HPDE6-E6E7 (cell line): ENCODE measurements around the gene CBFA2T3.

Experiments
- DNase-seq: peaks from one replicate; pipeline ENCODE4 v3.0.0; 2011; ENCODE audit warnings: missing footprints; ENCODE audit errors: extremely low spot score

Gene CBFA2T3

DNA sequence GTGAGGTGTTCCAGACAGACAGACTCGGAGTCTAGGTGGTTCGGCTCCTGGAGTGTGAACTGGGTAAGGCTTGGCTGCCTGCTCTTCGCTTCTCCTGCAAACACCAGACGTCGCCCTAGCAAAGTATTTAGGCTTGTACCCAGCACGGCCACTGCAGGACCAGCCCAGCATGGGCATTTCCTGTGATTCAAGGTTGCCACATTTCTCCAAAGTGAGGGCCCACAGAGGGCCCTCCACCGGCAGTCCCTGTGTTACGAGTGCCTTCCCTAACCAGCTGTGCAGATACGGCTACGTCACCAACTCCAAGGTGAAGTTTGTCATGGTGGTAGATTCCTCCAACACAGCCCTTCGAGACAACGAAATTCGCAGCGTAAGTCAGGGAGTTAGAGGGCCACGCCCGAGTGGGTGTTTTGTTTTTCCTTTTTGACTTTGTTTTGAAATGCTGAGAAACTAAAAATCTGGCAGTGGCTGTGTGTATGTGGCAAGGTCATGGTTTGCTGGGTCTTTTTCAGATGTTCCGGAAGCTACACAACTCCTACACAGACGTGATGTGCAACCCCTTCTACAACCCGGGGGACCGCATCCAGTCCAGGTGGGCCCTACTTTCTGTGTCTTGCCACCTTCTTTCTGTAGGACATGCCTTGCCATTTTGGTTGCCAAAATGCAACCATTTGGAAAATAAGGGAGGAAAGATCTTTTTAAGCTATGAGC is 117.5 kb downstream of the CBFA2T3 start:
- DNase-seq, result no peak

DNA sequence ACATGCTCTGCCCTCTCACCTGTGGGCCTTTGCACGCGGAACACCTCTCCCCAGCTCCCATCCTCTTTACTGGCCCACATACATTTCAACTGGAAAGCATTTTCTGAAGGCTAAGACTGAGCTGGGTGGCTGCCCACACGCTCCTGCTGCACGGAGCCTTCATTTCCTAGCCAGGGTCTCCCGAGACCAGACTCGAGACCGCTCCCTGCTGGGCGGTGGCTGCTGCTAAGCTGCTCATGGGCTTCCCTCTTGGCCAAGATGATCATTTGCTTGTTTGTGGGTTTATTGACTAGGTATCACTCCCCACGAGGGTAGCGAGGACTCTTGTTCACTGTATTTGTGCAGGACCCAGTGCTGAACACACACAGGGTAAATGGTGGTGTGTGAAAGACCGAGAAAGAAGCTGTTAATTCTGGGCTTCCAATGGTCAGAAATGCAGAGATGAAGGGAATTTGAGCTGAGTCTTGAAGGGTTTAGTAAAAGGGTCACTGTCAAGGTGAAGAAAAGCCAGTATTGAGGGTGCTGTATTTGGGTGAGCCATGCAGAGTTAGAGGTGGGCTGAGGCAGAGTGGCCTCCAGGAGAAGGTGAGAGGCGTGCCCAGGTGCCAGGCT is 119.2 kb downstream of the CBFA2T3 start:
- peak; percentile 88 for DNase-seq

DNA sequence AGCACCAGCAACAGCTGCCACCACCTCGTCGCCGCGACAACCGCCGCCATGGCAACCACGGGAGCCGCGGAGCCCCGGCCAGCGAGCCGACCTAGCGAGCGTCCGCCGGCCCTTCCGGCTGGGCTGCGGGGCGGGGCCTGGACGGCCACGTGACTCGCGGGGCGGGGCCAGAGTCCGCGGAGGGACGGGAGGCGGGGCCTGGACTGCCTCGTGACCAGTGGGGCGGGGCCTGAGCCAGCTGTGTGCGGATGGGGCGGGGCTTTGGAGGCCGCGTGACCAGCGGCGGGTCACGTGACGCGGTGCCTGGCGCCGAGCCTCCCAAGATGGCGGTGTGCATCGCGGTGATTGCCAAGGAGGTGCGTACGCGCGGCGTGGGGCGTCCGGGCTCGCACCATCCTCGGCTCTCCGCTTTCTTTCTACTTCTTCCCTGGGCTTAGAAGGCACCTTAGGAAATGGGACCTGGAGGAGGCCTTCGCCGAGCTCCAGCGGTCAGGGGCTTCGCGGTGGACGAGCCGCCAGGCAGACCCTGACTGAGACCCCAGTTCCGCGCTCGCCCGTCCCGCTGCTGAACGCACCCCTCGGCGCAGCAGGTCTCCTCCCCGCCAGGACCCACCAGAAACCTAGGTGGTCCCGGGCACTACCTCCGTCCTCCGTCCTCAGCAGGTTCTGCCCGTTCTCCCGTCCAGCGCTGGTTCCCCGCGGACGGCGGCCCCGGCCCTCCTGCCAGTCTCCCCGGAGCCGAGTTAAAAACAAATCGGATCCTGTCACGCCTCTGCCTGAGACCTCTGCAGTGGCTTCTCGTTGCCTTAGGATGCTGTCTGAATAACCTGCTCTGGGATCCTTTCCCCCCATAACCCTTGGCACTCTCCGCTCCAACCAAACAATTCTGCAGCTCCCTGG is 119.9 kb downstream of the CBFA2T3 start, which contains the start of the genes GALNS and TRAPPC2L:
TSS of gene GALNS (minus strand) at position 120 of the 900 bp plus-strand sequence. CDS start at position 50, 70 bp downstream.
TSS of gene TRAPPC2L (plus strand) at position 300 of the 900 bp plus-strand sequence. CDS start at position 324, 24 bp downstream.
- DNase-seq, result peak; percentile 98

DNA sequence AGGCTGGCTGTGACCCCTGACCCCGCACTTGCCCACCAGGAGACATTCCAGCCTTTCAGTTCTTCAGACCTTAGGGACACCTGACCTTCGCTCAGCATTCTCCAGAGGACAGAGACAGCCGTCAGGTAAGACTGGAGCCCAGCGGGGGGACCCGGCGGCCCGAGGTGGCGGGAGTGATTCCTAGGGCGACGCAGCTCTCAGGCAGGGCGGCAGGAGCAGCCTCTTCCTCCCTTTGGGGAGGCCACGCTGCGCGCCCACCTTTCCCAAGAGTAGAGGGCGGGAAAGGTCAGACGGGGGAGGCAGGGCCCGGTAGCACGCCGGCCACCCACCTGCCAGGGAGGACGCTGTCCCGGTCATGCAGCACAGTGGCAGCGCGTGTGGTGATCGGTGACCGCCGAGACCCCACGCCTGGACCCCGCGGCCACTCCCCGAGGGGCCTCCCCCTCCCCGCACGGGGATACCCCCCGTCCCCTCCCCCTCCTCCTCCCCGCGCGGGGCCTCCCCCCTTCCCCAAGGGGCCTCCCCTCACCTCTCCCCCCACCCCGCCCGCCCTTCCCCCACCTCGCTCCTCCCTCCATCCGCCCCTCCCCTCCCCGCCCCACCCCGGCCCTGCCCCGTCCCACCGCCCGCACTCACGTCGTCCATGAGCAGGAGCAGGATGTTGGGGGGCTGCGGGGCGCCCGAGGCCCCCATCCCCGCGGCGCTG is 120.7 kb downstream of the CBFA2T3 start:
- DNase-seq, result no peak

DNA sequence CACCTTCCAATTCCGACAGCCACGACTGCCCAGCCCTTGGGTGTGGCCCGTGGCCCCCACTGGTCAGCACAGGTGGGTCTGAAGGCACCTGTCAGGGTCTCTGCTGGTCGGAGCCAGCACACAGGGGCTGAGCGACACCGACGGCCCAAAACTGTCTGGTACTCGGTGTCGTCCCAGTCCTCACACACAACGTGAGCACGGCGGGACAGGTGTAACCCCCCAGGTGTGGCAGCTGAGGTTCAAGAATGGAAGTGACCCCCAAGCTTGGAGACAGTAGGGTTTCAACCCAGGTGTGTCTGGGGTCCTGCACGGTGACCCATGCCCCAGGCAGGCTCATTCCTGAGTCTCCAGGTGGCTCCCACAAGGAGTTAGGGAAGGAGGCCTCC is 121.3 kb downstream of the CBFA2T3 start:
- DNase-seq, result no peak

DNA sequence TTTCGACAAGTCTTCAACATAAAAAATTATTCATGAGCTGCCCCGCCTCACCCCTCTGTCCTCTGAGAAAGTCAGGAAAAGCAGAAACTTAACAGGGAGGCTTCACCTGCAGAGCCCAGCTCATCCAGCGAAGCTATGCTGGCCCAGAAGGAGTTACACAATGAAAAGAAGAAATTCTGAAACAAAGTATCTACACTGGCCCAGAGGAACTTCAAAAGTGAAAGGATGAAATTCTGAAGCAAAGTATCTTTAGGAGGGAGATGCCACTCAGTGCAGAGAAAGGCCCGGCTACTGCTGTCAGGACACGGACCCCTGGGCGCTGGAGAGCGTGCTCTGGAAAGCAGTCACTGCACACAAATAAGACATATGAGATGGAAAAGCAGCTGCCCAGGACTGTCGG is 121.8 kb downstream of the CBFA2T3 start:
- DNase-seq, result no peak

DNA sequence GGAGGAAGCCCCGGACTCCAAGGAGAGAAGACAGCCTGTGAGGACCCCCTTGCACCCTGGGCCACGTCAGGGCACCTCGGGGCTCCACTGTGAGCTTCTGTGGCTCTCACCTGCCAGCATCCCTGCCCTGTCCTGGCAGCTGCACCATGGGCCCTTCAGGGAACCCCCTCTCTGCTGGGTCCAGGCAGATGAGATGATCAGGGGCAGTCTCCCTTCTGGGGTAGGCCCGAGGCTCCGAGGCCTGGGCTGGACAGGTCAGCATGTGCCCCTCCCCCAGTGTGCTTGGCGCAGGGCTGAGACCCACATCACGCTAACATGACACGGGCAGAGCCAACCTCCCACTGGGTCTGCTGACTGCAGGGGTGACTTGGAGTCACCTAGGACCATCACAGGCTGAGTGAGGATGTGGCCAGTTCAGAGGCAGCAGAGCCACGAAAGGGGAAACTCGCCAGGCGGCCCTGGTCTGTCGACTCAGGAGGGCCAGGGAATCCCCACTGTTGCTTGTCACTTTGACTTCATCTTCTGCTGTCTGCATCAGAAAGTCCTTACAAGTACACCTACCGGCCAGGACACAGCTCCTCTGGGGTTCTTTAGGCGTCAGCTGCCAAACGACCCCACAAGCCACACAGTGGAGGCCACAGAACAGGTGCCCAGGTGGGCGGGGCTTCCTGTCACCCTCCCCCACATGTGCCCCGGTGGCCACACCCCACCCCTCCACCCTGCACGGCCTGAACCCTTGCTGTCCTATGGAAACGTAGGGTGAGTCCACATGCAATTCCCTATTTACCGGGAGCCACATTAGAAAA is 122.5 kb downstream of the CBFA2T3 start:
- DNase-seq, result no peak

DNA sequence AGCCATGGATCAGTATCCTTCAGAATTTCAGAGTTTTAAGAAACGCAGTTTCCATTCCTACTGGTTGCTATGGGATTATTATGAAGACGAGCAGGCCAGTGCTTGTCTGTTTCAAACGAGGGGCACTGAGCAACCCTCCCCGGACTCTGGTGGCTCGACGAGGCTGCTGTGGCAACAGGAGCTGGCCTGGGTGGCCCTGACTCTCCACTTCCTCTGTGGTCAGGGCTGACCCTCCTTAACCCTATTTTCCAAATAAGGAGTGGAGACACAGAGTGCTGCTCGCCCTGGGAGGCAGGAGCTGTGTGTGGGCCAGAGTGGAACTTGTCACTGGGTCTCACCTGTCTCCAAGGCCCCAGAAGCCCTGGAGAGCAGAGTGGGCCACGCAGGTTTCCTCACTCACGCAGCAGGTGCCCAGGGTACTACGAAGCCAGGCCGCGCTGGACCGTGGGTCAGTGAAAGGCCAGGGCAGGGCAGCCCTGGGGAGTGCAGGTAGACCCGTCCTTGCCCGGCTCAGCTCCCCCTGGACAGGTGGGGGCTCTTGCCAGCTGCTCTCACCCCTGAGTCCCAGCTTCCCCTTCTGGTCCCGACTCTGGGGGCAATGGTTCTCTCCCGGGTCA is 123.6 kb downstream of the CBFA2T3 start:
- DNase-seq, result no peak

DNA sequence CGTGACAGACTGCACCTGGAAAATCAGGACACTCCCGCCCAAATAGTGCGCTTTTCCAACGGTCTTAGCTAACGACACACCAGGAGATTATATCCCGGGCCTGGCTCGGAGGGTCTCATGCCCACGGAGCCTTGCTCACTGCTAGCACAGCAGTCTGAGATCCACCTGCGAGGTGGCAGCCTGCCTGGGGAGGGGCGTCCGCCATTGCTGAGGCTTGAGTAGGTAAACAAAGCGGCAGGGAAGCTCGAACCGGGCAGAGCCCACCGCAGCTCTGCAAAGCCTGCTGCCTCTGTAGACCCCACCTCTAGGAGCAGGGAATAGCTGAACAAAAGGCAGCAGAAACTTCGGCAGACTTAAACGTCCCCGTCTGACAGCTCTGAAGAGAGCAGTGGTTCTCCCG is 125.4 kb downstream of the CBFA2T3 start:
- DNase-seq, result no peak

DNA sequence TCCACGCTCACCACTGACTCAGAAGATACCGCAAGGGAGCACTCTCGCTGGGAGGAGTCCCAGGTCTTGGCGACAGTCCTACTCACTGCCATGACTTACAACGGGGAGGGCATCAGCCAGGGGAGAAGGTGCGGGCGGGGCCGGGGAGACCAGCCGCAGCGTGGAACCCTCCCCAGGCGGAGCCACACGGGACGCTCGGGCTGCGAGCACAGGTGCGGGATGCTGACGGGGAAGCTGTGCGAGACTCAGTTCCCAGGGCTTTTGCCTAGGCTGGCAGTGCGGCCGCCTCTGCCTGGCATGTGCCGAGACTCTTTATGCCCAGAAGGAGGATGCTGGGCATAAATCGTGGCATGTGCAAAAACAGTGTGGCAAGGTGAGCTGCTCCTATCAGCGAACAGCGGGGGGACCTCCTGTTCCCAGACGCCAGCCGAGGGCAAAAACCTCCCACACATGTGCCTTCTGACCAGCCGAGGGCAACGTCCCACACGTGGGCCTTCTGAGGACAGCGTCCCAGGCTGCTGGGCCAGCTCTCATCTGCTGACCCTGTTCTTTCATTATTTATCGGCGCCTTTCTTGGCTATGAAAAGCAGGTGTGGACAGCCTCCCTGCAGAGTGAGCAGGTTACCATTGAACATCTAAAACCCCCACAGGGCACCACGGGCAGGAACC is 126.3 kb downstream of the CBFA2T3 start:
- DNase-seq, result no peak

DNA sequence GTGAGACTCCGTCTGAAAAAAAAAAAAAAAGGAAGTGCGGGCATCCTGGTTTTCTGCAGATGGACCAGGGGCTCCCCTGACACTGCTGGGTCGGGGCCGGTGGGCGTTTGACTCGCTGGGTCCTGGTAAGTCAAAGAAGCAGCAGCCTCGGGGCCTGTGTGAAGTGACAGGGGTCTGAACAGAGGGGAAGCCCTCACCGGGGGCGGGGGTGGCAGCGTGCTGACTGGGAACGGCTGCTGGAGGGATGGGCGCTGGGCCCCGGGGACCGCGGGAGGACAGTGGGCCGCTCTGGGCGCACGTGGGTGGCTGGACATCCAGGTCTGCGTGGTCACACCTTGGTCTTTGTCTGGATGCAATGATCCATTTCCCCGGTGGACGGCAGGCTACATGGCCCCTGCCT is 128.4 kb downstream of the CBFA2T3 start:
- DNase-seq, result no peak

DNA sequence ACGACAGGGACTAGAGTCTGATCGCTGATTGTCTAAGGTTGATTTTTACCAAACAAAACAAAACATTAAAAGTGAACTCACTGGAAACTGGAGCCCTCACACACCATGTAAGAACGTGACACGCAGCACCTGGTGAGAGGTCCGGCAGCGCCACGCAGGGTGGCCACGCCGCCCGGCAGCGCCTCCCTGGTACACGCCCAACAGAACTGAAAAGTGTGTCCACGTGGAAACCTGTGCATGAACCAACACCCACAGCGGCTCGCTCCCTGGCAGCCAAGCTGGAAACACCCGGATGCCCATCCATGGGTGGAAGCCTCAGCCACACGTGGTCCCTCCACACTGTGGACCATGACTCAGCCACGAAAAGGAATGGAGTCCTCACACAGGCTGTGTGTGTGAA is 129.4 kb downstream of the CBFA2T3 start:
- no peak for DNase-seq

DNA sequence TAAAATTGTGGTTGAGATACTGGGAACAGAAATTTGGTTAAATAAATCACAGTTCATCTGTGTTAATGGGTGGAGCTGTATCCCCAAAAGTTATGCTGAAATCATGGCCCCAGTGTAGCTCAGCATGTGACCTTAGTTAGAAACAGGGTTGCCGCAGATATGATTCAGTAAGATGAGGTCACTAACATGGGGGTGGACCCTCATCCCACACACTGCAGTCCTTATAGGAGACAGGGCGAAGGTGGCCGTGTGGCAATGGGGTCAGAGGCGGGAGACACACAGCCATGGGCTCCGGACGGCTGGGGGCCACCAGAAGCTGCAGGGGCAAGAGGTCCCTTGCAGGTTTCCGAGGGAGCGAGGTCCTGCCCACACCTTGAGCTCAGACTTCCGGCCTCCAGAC is 130.9 kb downstream of the CBFA2T3 start:
- no peak for DNase-seq

DNA sequence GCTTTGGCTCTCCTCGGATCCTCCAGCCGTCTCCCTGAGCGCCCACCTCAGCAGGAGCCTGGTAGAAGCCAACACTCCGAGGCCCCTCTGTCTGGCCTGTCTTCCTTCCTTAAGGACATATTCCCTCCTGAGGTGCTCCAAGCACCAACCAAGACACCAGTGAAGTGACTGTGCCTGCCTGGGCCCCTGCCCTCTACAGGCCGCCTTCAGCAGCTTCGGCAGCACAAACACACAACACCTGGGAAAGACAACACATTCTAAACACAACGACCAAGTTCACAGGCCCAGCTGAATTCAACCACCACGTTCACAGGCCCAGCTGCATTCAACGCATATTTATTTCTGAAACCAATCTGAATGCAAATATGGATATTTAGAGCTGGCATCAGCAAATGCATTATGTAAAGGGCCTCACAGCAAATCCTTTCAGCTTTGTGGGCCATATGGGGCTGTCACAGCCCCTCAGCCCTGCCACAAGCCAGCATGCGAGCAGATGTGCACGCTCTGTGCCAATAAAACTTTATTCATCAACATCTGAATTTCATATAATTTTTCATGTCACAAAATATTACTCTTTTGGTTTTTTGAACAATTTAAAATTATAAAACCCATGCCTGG is 132.5 kb downstream of the CBFA2T3 start:
- DNase-seq, result no peak

DNA sequence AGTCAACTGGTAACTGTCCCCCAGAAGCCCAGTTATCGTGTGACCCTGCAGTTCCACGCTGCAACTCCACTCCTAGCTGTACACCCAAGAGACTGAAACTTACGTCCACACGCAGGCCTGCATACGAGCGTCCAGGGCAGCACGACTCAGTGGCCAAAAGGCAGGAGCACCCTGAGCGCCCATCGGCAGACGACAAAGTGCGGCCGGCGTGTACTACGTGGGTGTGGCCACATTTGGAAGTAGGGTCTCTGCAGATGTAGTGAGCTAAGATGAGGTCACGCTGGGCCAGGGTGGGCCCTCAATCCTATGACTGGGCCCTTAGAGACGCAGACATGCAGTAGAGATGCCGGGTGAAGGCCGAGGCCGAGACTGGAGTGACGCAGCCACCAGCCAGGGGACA is 133.8 kb downstream of the CBFA2T3 start:
- no peak for DNase-seq

DNA sequence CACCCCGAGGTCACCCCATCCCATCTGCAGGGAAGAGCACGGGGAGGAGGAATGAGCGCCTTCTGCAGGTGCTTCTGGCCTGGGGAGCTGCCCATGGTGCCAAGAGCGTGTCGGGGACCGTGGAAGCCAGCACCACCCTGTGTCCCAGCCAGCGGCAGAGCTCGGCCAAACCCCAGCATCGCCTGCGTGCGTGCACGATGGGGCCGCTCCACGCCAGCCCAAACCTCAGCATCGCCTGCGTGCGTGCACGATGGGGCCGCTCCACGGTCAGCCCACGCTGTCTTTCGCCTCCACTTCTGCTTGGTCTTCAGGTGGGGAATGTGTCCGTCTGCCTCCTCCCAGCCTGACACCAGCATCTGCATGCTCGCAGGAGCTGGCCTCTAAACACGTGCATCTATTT is 134.2 kb downstream of the CBFA2T3 start:
- no peak for DNase-seq

DNA sequence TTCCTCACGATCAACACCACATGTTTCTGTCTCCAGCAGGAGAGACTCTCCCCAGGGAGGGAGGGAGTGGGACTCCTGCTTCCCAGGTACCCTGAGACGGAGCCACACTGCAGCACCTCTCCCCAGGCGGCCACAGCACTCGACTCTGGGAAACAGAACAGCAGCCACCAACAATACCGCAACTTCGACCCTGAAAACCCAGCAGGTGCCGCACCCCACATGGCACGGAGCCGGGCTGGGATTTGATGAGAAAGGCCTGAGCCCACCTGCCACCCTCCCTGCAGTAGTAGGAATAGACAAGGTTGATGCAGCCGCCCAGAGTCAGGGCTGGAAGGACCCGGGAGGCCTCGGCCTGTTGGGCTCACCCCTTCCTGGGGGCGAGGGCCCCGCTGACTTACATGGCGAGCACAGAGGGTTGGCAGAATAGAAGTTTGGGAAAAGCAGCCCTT is 134.7 kb downstream of the CBFA2T3 start:
- DNase-seq, result no peak

DNA sequence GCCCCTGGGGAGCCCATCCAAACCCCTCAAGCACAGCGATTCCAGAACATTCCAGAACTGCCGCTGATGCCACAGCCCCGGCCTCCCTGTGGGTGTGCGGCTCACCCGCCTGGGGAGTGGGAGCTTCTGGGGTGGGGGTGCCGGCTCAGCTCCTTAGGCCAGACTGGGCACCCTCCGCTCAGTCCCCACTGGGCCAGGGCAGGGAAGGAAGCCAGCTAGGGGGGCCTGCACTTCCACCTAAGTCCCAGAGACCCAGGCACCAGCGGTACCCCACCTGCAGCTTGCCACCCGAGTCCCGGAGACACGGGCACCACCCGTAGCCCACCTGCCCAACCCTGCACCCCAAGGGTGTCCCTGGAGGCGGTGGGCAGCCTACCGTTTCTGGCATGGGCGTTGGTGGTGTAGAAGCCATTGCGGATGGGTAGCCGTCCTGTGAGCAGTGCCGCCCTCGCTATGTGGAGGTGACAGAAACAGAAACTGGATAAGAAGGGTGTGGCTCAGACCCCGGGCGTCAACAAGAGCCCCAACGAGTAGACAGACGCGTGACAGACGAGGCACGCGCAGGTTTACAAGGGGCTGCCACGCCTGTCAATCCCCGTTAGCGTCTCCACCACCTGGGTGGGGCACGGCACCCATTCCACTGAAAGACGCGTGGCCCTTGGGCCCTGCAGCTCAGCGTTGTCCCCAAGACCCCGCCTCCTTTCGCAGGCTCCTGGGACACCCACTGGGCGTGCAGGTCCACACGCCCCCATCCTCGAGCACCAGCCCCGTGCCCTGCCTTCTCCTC is 135.3 kb downstream of the CBFA2T3 start:
- no peak for DNase-seq
